GM18873 (cell line): ENCODE measurements around the gene CCNE1.

Experiments
- ATAC-seq: cut with Tn5 transposase; IDR thresholded peaks from one replicate; pipeline ENCODE4 v1.9.1; 2021; ENCODE audit warnings: mild to moderate bottlenecking, moderate library complexity, moderate number of reproducible peaks; ENCODE audit not compliant: unreplicated experiment, low FRiP score

CCNE1 gene

GRCh38 chr19:29811125-29812079 lies at the start of gene CCNE1:
TSS of gene CCNE1 (plus strand) at chr19:29811991. CDS start at chr19:29812556, 565 bp downstream.
- ATAC-seq = peak; percentile 46

GRCh38 chr19:29763196-29763595 lies 48.6 kb upstream of the CCNE1 start:
- no peak for ATAC-seq

DNA sequence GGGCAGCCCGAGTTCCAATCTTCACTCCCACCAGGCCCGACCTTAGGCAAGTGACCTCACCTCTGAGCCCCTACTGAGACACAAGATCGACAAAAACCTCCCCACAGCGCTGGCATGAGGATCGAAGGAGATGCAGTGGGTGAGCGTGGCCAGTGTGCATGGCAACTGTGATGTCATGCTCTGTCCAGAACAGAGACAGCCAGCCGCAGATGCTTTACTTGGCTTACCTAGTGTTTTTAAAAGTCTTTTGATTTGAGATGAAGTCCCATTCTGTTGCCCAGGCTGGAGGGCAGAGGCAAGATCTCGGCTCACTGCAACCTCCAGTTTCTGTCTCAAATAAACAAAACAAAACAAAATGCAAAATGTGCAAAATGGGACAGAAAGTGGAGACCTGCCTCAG lies 47.4 kb upstream of the CCNE1 start:
- ATAC-seq = no peak

DNA sequence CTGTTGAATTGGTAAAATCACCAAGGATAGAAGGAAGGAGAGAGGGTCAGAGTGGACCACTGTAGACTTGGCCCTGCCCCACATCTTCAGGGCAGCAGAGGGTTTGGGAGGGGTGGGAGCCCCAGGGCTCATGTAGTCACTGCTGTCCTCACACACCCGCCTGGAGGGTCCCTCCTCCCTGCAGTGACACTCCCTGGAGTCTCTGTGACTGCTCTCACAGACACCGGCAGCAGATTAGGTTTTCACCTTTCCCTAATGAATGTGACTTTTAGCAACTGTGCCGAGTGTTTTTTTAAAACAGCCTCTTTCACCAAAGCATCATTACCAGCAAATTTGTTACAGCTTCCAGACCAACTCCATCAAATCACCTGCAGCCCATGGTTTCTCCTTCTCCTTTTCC lies 45.7 kb upstream of the CCNE1 start:
- ATAC-seq = no peak

DNA sequence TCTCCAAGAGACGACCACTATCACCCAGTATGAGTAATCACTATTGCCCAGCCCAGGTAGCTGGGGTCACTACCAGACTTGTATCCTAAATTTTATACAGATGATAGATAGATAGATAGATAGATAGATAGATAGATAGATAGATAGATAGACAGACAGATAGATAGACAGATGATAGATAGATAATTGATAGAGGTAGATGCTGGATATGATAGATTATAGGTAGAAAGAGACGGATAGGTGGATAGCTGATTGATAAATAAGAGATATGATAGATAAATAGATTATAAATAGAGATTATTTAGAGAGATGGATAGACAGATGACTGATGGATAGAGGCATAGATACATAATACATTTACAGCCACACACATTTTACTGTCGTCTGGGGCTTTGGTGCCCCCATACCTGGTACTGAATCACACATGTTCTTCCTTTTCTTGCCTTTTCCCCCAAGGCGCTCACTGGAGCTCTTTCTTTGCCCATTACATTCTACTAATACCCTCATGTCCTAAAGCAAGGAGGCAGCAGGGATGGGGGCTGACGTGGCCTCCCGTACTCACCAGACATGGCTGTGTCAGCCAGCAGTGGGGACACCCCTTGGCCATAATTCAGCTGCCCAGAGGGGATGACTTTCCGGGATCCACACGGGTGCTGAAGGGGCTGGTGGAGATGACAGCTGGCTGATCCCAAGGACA lies 44.6 kb upstream of the CCNE1 start:
- no peak for ATAC-seq

DNA sequence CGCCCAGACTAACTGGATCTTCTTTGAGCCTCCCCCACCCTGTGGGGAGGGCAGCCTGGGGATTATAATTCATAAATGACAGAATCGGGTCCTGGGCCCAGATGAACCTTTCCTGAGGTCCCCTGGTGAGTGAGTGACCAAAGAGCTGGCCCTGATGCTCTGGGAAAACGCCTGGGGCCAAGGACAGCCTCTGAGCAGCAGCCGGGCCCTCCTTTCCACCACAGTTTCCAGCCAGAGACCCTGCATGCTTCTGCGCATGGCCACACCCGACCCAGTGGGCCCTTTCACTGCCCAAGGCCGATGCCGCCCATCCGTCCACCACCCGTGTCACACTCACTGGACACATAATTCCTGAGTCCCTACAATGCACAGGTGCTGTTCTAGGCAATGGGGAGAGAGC lies 43.6 kb upstream of the CCNE1 start:
- no peak for ATAC-seq

GRCh38 chr19:29769997-29770396 lies 41.8 kb upstream of the CCNE1 start:
- no peak for ATAC-seq

- ATAC-seq = no peak
These were observed 41.1 kb upstream of the CCNE1 start for GRCh38 chr19:29770648-29771047.

- no peak for ATAC-seq
These were observed 39.9 kb upstream of the CCNE1 start for GRCh38 chr19:29771708-29772414.

- ATAC-seq = no peak
These were observed 39.1 kb upstream of the CCNE1 start for GRCh38 chr19:29772696-29773095.

GRCh38 chr19:29773141-29773540 lies 38.6 kb upstream of the CCNE1 start:
- ATAC-seq = no peak

DNA sequence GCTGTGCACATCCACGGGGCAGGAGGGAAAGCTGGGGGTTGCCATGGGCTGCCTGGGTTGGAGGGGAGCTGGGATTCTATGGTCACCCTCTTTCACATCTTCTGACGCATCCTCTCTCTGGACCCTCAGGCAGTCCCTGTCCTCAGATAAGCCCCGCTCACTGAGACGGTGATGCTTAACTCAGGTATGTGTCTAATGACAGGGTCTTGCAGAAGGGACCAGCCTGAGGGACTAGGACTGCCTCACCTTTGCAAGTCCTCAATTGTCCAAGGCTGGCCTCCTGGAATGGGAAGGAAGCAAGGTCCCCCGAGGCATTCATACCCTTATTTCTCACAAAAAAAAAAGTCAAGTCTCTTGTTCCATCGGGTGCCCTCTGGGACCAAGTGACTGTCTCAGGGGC lies 37.7 kb upstream of the CCNE1 start:
- no peak for ATAC-seq

DNA sequence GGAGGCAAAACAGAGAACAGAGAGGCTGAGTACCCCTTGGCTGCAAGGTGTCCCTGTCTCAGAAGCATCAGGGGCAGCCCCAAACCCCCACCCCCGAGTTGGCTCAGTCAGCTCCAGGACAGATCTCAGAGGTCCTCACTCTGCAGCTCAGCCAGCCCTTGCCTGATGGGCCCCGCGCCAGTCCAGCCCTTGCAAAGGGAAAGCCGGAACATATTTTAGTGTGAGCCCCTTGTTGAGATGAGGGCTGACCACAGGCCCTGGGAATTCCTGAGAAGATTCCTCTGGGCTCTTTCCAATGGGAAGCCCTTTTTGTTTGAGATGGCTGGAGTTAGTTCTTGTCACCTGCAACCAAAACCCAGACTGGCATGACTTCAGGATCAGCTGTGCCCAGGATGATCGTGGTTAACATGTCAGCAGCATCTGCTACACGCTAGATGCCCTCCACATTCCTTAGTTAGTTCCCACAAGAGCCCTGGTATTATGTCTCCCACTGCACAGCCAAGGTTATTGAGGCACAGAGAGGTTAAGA lies 33.9 kb upstream of the CCNE1 start:
- ATAC-seq = no peak

GRCh38 chr19:29779921-29780320 lies 31.9 kb upstream of the CCNE1 start:
- no peak for ATAC-seq

DNA sequence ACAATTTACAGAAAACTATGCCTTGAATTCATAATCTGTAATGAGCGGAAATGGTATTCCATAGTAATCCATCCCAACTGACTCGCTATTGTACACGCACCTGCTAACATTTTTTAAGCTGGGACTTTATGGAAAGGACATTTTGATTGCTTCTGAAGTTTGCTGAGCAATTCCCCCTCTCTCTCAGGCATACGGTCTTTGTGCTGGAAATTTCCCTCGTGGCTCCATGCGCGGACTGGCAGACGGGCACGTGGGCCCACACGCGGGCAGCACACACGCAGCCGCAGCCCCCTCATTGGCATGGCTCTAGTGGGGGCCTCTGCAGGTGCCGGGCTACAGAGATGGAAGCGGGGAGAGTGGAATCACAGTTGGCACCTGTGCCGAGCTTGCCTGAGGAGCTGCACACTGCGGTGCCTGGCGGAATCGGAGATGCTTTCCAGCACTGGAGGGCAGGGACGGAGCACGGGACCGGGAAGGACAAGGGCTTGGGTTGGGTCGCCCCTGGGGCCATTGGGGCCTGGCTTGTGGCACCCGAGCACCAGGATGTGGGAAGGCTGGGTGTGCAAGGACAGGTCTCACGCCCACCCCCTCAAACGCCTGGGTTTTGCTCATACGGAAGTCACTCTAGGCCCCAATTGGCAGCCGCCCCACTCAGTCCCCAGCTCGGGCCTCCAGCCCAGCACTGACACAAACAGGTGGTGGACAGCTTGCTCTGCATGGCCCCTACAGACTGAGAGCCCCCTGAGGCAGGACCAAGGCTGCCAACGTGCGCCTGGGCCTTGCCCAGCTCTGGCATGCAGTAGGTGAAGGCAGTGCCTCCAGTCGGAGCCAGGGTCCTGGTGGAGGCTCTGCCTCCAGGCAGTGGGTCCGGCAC lies 30.2 kb upstream of the CCNE1 start:
- no peak for ATAC-seq

DNA sequence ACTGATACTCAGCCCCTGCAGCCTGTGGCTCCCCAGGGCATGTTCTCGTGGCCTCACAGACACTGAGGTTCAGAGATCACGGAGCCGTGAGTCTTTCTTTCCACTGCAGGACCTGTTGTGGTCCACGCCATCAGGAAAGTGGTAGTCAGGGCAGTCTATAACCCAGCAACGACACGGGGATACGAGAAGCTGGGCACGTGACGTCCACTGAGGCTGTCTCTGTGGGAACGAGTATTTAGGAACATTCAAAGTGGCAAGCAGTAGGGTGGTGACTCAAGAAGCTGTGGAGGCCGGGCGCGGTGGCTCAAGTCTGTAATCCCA lies 29.6 kb upstream of the CCNE1 start:
- no peak for ATAC-seq

GRCh38 chr19:29783627-29784190 lies 28.1 kb upstream of the CCNE1 start:
- no peak for ATAC-seq

DNA sequence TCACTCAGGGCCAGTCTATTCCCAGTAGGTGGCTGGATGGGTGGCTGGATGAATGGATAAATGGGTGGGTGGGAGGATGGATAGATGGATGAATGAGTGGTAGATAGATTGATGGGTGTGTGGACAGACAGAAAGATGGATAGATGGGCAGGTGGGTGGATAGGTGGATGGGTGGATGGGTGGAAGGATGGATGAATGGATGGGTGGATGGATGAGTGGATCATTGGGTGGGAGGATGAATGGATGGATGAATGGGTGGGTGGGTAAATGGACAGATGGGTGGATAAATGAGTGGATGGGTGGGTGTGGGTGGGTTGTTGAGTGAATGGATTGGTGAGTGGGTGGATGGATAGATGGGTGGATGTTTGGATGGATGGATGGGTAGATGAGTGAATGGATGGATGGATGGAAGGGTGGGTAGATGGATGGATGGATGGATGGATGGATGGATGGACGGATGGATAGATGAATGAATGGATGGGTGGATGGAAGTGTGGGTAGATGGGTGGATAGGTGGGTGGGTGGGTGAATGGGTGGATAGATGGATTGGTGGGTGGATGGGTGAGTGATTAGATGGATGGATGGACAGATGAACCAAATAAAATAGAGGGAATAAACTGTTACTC lies 27.1 kb upstream of the CCNE1 start:
- no peak for ATAC-seq

DNA sequence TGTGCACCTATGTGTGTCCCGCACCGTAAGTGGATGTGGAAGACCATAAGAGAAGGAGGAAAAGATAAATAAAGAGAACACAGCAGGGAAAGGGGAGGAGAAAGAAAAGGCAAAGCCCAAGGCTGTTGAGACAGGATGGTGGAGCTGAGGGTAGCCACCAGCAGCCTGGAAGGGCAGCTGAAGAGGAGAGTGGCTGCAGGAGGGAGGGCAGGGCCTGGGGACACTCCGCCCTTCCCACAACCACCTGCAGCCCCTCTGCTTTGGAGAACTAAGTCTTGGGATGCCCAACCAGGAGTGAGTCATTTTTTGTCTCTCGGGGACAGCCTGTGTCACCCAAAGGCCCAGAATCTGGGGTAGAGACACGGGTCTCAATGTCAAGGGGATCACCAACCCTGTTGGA lies 26.4 kb upstream of the CCNE1 start:
- ATAC-seq = no peak
